Central memory CD4-positive, alpha-beta T cell (primary cell): Measurements from ENCODE around the gene PTGDS.

Source experiments
- DNase-seq: peaks from one replicate; pipeline ENCODE4 v3.0.0; 2022
- total RNA-seq, 3 experiments: gene quantifications; one replicate each; lab custom pipeline; 2026; lab: John Stamatoyannopoulos, UW

PTGDS gene
- total RNA-seq, result 0 to 3.3 (median 0.49) reads per million in 3 experiments

DNA sequence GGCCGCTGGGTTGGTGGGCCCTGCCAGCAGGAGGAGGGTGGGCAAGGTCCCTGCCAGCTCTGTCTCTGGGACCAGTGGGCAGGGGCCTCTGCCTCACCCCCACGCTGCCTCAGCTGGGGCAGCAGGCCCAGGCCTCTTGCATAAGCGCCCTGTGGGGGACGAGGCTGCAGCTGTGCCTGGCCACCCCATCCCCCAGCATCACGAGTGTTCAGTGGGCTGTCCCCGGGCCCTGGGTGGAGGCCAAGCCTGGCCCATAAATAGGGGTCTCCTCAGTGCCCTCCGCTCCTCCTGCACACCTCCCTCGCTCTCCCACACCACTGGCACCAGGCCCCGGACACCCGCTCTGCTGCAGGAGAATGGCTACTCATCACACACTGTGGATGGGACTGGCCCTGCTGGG, at the start of gene PTGDS:
TSS of gene PTGDS (plus strand) at position 282 of the 400 bp plus-strand sequence. CDS start at position 357, 75 bp downstream.
- DNase-seq, result no peak

DNA sequence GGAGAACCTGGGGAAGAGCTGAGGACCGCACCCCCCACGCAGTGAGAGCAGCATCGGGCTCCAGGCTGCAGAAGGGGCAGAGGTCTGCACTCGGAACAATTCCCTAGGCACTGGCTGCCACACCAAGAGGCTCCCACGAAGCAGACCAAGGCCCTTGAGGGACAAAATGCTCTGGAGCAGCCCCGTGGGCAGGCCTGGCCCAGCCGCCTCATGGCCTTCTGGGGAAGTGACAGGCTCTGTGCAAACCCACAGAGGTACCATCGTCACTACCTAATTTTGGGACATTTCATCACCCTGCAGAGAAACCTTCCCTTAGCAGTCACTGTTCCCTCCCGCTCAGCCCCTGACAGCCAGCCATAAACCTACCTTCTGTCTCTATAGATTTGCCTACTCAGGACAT, 48.7 kb upstream of the PTGDS start:
- no peak for DNase-seq

DNA sequence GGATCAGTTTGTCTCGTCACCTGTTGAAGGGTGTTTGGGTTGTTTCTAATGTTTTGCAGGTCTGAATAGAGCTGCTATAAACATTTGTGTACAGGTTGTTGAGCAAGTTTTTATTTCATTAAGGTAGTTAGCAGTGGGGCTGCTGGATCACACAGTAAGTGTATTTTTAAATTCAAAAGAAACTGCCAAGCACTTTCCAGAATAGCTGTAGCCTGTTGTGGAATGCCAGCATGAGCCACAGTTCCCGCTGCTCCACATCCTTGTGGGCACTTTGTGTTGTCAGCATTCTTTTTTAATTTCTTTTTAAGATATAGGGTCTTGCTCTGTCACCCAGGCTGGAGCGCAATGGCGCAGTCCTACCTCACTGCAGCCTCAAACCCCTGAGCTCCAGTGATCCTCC, 47.3 kb upstream of the PTGDS start:
- DNase-seq, result no peak

DNA sequence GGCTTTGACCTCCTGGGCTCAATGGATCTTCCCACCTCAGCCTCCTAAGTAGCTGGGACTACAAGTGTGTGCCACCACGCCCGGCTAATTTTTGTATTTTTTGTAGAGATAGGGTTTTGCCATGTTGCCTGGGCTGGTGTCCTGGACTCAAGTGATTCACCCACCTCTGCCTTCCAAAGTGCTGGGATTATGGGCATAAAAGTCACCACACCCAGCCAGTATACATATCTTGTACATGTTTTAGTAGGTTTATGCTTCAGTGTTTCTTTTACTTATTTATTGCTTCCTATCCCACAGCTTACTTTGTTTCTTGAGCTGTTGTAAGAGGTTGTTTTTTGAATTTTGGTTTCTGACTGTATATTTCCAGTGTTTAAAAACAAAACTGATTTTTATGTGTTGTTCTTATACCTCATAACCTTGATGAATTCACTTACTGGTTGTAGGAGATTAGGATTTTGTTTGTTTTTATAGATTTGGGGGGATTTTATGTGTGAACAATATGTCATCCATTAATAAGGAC, 45.6 kb upstream of the PTGDS start:
- DNase-seq, result no peak

DNA sequence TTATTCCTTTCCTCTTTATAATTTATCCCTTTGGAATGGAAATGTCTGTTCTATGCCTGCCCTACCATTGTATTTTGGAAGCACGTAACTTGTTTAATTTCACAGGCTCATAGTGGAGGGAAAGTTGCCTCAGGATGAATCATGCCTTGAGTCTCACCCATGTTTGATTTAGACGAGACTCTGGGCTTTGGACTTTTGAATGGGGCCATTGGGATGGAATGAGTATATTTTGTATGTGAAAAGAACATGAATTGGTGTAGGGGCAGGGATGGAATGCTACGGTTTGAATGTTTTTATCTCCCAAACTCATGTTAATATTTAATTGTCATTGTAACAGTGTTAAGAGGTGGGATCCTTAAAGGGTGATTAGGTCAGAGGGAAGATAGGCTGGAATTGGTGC, 43.0 kb upstream of the PTGDS start:
- no peak for DNase-seq

DNA sequence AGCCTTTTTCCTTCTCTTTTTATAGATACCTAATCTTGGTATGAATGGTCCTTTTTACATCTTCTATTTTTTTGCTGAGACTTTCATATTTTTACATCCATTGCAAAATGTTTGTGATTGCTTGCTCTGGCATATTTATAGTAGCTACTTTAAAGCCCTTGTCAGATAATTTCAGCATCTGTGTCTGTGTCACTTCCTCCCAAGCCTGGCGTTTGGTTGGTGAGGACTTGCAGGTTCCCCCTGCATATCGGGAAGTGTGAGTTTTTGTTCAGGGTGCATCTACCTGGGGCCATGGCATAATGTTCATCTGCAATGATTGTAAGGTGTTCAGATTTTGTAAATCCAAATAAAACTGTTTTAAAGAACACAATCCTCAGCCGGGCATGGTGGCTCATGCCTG, 41.7 kb upstream of the PTGDS start:
- DNase-seq, result no peak

DNA sequence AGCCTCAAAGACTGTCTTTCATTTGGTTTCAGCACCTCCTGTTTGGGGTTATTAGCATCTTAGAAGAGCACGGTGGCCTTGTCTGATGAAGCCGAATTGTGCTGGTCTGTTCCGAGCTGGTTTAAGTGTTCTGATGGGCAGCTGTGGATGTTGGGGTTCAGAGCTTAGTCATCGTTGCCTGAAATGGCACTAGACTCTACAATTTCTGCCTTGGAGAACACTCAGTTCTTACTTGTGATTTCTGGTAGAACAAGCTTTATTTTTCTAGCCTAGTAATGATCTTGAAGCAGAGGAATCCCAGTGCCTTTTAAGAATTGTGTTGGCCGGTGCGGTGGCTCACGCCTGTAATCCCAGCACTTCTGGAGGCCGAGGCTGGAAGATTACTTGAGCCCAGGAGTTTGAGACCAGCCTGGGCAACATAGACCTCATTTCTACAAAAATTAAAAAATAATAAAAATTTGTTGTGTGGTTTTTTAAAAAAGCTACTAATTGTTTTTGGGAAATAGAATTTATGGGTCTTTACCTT, 40.6 kb upstream of the PTGDS start:
- DNase-seq, result no peak

DNA sequence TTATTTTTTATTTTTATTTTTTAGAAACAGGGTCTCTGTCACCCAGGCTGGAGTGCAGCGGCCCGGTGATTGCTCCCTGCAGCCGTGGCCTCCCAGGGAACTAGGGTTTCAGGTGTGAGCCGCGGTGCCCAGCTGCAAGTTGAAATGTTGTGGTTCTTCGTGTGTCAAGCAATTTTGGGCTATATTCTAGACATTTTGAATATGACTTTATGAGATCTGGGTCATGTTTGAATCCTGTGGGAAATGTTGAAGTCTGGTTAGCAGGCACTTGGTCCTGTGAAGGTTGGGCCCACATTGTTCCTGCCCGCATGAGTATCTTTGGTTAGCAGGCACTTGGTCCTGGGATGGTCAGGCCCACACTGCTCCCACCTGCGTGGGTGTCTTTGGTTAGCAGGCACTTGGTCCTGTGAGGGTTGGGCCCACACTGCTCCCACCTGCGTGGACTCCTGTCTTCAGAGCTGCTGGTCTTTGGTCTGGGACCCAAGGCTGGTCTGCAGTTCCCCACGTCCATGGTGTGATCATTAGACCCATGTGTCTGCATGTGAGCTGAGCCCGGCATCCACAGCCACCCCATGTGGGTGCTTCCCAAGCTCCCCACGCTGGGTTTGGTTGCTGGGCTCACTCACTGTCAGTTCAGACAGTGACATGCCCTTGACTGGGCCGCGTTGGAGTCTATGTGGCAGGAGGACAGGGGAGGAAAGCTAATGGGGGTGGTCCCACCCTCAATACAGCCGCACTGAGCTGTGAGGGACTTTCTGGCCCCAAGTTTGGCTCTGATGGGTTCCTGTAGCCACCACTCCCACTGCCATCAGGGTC, 39.9 kb upstream of the PTGDS start:
- no peak for DNase-seq

DNA sequence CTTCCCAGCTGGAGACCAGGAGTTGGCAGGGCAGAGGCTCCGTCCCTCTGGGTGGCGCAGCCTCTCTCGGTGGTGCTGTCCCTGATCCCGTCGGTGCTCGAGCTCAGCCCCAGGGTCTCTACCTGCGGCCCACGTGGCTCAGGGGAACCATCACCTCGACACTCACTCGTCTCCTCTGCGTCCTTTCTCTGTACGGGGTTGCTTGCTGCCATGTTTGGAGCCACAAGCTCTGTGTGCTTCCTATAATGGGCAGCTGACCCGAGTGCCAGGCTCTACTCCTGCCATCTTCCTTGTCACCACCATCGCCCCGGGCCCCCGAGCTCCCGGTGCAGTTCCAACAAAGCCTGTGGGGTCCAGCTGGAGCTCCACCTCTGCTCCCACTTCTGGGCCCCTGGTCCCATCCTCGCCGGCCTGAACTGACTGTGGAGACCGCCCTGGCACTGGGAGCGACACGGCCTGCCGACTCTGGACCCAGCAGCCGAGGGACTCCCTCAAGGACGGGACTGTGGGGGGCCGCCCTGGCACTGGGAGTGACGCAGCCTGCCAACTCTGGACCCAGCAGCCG, 37.8 kb upstream of the PTGDS start:
- DNase-seq, result no peak

DNA sequence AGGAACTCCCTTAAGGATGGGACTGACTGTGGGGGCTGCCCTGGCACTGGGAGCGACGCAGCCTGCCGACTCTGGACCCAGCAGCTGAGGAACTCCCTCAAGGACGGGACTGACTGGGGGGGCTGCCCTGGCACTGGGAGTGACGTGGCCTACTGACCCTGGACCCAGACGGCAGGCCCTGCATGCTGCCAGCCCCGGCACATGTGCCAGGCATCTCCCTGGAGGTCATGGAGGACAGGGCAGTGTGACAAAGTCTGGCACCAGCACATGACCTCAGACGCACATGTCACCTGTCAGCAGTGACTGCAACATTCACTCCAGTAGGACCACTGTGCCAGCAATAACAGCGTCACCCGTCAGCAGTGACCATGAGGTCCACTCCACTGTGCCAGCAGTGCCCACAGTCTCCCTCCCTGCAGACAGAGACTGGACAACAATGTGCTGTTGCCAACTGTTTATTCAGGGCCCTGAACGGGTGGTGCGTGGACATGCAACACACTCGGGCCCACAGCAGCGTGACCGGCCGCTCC, 37.2 kb upstream of the PTGDS start:
- DNase-seq, result no peak

DNA sequence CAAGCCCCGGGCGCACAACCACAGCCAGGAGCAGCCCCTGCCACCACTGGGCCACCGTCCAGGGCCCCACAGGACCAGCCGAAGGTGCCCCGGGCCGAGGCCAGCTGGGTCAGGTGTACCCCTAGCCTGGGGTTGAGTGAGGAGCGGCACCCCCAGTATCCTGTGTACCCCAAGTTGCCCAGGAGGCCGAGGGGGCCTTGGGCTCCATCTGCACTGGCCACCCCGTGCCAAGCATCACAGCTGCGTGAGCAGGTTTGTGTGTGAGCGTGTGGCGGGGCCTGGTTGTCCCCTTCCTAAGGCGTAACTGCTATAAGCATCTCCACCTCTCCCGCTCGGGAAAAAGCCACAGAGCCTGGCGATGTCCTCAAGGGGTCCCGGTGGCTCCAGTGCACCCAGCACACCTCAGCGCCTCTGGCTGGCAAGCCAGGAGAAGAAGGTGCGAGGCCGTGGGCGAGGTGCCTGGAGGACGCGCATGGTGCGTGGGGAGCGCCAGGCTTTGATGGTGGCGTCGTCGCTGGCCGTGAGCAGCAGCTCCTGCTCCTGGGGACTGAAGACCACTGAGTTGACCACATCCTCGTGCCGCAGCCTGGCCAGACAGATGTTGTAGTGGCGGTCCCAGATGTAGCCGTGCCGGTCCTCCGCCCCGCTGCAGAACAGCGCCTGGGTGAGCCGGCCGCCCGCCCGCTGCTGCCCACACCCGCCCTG, 36.6 kb upstream of the PTGDS start:
- DNase-seq, result no peak

DNA sequence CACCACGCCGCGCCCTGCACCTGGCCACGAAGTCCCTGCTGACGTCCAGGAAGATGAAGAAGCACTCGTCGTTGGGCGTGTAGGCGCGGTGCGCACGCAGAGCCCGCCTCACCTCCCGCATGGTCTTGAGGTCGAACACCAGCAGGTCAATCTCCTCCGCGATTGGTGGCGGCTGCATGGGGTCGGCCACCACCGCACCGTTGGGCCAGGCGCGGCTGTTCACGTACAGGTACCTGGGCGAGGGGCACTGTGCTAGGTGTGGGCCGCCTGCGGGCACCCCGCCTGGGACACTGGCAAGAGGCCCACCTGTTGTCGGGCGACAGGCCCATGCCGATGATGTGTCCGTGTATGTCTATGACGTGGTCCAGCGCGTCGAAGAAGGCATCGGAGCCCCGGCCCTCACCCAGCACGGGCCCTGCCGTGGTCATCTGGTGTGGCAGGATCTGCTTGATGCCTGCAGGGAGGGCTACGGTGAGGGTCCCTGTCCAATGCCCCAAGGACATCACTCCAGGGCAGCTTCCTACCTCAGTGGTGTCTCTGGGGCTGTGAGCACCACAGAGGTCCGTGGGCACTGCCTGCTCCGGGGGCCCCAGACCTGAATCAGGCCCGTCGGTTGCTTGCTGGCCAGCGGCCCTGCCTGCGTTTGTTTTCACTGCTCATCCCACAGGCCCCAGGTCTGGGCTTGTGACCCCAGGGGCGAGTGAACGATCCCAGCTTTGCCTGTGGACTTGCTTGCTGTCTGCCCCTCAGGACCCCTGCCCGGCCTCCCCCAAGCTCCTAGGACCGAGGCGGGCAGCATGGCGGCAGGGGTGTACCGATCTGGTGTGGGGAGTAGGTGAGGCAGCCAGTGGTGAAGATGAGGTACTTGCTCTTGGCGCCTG, 35.8 kb upstream of the PTGDS start:
- DNase-seq, result no peak

DNA sequence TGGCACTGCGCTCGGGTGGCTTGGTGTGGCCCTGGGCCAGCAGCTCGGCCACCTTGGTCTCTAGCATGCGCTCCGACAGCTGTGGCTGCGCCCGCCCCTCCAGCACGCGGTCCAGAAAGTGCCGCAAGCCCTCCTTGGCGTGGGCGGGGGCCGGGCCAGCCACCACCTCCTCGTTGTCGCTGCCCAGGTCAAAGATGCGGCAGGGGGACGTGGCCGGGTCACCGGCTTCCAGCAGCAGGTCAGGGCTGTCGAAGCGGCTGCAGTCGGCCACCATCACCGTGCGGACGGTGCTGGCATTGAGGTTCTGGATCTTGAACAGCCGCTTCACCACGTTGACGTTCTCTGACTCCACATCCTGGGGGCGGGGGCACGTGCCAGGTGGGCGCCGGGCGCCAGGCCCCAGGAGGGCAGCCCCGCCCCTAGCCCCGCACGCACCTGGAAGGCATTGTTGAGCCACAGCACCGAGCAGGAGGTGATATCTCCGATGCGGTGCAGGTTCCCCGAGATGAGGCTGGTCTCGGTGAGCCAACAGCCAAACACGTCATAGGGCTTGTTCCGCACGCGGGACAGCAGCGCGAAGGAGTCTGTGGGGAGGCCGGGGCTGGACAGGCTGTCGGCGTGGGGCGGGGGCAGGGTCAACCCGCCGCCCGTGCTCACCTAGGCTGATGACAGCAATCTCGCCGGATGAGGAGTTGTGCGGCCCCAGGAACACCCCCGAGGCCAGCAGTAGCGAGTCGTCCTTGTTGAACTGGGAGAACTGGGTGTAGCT, 35.0 kb upstream of the PTGDS start:
- no peak for DNase-seq

DNA sequence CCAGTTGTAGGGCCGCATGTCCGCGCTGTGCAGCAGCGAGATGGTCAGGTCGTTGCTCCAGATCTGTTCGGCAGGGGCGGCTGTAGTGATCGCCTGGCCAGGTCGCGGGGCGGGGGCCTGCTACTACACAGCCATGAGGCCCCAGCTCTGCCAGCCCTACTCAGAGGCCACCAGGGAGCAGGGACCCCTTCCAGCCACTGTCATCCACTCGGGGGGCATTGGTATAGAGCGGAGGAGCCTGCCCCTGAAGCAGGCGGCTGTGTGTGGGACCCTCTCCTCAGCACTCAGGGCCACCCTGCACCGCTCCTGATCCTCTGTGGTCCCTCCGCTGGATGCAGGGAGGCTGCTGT, 34.4 kb upstream of the PTGDS start:
- DNase-seq, result no peak

DNA sequence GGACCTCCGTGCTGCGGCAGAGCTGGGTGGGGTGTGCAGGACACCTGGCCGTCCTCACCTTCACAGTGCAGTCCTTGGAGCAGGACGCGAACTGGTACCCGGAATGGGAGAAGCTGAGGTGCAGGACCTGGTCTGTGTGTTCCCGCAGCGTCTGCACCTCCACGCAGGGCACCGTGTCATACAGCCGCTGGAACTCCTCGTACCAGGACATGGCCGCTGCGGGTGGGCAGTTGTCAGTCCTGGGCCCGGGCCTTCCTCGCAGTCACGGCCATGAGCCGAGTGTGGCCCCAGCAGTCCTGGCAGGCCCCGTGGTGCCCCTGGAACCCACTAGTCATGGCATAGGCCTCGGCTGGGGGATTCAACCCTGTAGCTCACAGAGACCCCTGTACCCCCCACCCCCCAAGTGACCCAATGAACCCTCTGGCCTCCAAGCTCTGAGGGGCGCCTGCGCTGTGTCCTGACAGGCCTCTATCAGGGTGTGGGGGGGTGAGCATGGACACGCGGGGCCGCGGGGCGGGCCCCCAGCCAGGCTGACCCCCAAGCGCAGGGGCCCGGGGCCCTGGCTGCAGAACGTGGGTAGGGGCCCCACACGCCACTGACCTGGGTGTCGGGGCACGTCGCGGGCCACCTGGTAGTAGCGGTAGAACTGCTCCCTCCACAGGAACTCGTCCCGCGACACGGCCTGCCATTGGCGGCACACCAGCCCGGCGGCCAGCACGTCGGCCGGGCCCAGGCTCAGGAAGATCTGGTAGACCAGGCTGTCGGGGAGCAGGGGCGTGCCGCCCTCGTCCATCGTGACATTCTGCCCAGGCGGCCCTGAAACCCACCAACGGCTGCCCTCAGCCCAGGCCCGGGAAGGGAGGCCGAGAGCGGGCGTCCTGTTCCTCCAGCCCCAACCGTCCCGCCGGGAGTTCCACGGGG, 33.8 kb upstream of the PTGDS start:
- DNase-seq, result peak; percentile 28

DNA sequence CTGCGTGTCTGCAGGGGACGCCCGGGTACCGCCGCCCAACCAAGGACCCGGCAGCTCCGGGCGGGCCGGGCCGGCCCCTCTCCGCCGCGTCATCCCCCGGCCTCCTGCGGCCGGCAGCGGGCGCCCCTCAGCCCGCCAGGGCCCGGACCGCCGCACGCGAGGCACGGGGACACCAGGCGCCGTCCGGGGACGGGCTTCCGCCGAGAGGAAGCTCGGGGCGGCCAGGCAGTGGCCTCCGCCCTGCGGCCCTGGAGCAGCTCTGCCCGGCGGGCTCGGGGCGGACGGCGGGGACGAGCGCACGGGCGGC, 33.1 kb upstream of the PTGDS start:
- DNase-seq, result peak; percentile 33

DNA sequence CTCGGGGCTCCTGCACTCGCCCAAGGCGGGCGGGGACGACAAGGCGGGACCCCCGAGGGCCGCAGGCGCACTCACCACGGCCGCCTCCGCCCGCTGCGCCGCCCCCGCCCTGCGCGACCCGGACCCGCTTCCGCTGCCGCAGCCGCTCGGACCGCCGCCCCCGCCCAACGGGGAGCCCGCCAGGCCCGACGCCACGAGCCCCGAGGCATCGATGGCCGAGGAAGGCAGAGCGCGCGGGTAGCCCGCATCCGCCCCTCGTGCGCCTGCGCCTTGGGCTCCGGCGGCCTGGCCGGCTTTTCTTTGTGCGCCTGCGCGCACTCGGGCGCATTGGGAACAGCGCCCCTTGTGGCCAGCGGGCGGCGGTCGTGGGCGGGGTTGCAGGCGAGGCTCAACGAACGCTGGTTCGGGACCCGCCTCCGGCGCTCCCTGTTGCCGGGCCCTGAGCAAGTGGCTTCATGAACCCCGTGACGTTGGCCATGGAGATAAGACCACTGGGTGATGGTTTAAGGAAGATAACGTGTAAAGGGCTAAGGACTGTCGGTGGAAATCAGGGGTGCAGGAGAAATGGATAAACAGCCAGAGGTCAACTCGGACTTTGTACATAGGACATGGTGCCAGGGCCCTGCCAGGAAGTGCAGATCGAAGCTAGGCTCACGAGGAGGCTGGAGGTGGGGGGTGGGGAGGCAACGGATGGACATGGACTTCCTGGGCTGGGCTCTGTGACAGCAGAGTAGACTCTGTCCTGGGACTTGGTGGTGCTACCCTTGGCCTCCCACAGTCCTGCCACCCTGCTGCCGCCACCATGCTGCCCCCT, 32.6 kb upstream of the PTGDS start, which contains the start of the genes C8G and FBXW5:
TSS of gene C8G (plus strand) at position 725 of the 814 bp plus-strand sequence. CDS start at position 803, 78 bp downstream.
TSS of gene FBXW5 (minus strand) at position 220 of the 814 bp plus-strand sequence. CDS start 655 bp downstream, outside the sequence.
- DNase-seq, result peak; percentile 94

DNA sequence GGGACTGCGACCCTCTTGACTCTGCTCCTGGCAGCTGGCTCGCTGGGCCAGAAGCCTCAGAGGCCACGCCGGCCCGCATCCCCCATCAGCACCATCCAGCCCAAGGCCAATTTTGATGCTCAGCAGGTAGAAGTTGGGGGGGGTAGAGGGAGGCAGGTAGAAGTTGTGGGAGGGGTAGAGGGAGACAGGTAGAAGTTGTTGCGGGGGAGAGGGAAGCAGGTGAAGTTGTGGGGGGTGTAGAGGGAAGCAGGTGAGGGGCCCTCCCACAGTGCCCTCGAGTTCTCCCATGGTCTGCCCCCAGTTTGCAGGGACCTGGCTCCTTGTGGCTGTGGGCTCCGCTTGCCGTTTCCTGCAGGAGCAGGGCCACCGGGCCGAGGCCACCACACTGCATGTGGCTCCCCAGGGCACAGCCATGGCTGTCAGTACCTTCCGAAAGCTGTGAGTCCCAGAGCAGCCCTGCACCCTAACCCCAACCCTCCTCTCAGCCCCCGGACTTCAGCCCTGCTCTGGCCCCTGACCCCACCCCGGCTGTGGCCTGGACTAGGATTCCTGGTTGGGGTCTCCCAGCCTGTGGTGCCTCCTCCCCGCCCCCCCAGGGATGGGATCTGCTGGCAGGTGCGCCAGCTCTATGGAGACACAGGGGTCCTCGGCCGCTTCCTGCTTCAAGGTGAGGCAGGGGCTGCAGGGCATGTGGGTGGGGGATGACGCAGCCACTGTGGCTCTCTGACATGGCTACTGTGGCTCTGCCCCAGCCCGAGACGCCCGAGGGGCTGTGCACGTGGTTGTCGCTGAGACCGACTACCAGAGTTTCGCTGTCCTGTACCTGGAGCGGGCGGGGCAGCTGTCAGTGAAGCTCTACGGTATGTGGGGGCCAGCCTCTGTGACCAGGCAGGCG, 31.7 kb upstream of the PTGDS start:
- no peak for DNase-seq
